ENCODE data around the gene PDGFRA.

PDGFRA gene

DNA sequence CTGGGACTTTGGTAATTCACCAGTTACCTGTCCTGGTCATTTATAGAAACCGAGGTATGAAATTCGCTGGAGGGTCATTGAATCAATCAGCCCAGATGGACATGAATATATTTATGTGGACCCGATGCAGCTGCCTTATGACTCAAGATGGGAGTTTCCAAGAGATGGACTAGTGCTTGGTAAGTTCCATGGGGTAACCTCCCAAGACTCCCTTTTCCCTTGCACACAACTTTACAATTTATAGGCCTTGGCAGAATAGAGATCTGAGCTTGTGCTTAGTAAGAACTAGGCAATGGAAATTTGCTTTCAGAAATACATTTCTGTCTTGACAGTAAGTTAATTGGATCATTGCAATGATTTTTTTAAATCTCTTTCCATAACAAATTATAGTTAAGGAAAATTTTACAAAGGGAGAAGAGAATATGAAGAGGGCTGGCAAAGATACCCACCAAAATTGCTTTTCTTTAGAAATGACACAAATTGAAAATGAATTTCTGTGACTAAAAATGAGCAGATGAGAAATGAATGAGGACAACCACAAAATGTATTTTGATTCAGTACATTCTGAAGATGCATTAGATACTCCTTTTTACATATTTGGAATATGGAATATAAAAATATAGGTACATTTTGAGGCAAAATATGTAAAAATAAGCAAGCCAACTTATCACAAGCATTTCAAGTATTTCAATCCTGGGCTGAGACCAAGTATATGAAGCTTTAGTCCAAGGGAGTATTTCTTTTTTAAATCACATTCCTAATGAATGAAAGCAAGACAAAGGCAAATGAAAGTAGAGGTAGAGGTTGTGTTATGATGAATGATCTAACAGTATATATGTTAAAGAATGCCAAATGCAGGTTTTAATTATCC lies 45.9 kb downstream of the PDGFRA start:
- Histone ChIP-seq H3K4me3 (ENCODE audit: low read depth, low read length) (no peak overlapping the region), H3K9me3 (ENCODE audit: control insufficient read depth, insufficient read depth, low read depth, low read length) (no peaks in the 10 kb centered on the region), H3K36me3 (ENCODE audit: control insufficient read depth in 2 of 2, insufficient read depth in 1 of 2, low read length in 2 of 2) (peaks cover 0 to 4% of the 10 kb centered on the region in 2 experiments; a peak in 1 of 3 replicates), H3K4me1 (ENCODE audit: control insufficient read depth, insufficient read depth, low read length) (no peaks in the 10 kb centered on the region), H3K27ac (ENCODE audit: extremely low read depth, low read depth, low read length) (no peak overlapping the region)
- ChIA-PET POLR2A (no interaction called here), CTCF (no interaction called here)
- TF ChIP-seq ZNF48 (tag by site-specific recombination; IDR thresholded peaks at IDR 0.05) (no peak), OVOL3 (tag by site-specific recombination; IDR thresholded peaks at IDR 0.05) (no peak), ZNF596 (tag by site-specific recombination; IDR thresholded peaks at IDR 0.05) (no peak), ZNF2 (tag by site-specific recombination; IDR thresholded peaks at IDR 0.05) (no peak), ZNF658 (tag by site-specific recombination; IDR thresholded peaks at IDR 0.05) (no peak), ZNF302 (tag by site-specific recombination; IDR thresholded peaks at IDR 0.05; ENCODE audit: low read depth) (no peak), ZFHX2 (tag by site-specific recombination; conservative IDR thresholded peaks at IDR 0.05) (no peak), ZNF76 (tag by site-specific recombination; IDR thresholded peaks at IDR 0.05; ENCODE audit: borderline replicate concordance, low read depth) (no peak), ZNF426 (tag by site-specific recombination; IDR thresholded peaks at IDR 0.05) (no peak)
- TF ChIP-seq, protein P1, sequence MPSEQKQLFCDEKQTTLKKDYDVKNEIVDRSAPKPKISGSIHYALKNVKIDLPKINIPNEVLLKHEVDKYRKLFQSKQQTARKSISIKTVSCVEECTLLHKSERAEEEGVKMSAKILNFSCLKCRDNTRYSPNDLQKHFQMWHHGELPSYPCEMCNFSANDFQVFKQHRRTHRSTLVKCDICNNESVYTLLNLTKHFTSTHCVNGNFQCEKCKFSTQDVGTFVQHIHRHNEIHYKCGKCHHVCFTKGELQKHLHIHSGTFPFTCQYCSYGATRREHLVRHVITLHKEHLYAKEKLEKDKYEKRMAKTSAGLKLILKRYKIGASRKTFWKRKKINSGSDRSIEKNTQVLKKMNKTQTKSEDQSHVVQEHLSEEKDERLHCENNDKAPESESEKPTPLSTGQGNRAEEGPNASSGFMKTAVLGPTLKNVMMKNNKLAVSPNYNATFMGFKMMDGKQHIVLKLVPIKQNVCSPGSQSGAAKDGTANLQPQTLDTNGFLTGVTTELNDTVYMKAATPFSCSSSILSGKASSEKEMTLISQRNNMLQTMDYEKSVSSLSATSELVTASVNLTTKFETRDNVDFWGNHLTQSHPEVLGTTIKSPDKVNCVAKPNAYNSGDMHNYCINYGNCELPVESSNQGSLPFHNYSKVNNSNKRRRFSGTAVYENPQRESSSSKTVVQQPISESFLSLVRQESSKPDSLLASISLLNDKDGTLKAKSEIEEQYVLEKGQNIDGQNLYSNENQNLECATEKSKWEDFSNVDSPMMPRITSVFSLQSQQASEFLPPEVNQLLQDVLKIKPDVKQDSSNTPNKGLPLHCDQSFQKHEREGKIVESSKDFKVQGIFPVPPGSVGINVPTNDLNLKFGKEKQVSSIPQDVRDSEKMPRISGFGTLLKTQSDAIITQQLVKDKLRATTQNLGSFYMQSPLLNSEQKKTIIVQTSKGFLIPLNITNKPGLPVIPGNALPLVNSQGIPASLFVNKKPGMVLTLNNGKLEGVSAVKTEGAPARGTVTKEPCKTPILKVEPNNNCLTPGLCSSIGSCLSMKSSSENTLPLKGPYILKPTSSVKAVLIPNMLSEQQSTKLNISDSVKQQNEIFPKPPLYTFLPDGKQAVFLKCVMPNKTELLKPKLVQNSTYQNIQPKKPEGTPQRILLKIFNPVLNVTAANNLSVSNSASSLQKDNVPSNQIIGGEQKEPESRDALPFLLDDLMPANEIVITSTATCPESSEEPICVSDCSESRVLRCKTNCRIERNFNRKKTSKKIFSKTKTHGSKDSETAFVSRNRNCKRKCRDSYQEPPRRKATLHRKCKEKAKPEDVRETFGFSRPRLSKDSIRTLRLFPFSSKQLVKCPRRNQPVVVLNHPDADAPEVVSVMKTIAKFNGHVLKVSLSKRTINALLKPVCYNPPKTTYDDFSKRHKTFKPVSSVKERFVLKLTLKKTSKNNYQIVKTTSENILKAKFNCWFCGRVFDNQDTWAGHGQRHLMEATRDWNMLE (tag by site-specific recombination; conservative IDR thresholded peaks at IDR 0.05; ENCODE audit: low read depth) = no peak
- TF ChIP-seq, protein P2, sequence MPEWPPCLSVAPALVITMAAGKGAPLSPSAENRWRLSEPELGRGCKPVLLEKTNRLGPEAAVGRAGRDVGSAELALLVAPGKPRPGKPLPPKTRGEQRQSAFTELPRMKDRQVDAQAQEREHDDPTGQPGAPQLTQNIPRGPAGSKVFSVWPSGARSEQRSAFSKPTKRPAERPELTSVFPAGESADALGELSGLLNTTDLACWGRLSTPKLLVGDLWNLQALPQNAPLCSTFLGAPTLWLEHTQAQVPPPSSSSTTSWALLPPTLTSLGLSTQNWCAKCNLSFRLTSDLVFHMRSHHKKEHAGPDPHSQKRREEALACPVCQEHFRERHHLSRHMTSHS (tag by site-specific recombination; IDR thresholded peaks at IDR 0.05) = no peak

DNA sequence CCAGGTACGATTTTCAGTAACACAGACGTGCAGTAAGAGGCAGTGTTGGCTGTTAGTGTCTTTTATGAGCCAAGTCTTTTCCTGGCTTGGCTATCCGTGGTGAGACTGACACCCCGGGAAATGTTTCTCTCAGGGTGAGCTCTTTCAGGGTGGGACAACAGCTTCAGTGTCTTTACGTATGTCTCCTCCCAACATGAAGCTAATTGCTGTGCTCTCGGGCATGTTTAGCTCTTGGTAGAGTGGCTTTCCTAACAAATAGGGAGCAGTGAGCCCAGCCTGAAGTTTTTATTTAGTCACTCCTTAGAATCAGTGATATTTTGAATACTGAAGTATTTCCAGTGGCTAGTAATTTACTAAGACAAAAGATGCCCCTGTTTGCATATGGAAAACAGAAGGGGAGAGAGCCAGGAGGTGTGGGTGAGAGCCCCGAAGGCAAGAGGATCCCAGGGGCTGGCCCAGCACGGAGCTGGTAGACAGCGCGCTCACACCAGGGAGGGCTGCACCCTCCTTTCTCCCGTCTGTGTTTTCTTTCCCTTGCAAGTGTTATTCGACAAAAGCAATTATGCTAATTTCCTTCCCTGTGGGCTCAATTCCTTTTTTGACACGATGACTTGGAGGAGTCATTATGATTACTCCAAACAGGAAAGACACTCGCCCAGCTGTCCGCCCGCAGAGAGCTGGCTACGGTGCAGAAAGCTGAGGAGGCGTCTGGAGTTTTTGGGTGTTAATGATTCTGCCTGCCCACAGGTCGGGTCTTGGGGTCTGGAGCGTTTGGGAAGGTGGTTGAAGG lies 47.7 kb downstream of the PDGFRA start:
- peaks cover 0 to 4% of the 10 kb centered on the region in 2 experiments; a peak in 1 of 3 replicates for H3K36me3 ChIP-seq (ENCODE audit: control insufficient read depth in 2 of 2, insufficient read depth in 1 of 2, low read length in 2 of 2)
- no peaks in the 10 kb centered on the region for H3K9me3 ChIP-seq (ENCODE audit: control insufficient read depth, insufficient read depth, low read depth, low read length)
- TF ChIP-seq EGR2 (tag by site-specific recombination; IDR thresholded peaks at IDR 0.05; ENCODE audit: low read depth) (peak; percentile 27; the same call in 1 of the 2 replicates), ZNF701 (tag by site-specific recombination; IDR thresholded peaks at IDR 0.05) (no peak)
- no peak overlapping the region for H3K4me3 ChIP-seq (ENCODE audit: low read depth, low read length)
- CTCF ChIA-PET = interaction anchor here (0.5 to 0.6 kb wide), 2 partner anchors 42 to 653 kb away, joined by 3 read pairs; no protein-coding TSS in a partner anchor
- H3K4me1 ChIP-seq (ENCODE audit: control insufficient read depth, insufficient read depth, low read length) = no peaks in the 10 kb centered on the region
- POLR2A ChIA-PET = no interaction called here
- H3K27ac ChIP-seq (ENCODE audit: extremely low read depth, low read depth, low read length) = no peak overlapping the region

GRCh38 chr4:54277691-54278090 lies 48.6 kb downstream of the PDGFRA start:
- ChIA-PET POLR2A (interaction anchor here (0.6 kb wide), 1 partner anchor 134 kb away, joined by 3 read pairs; no protein-coding TSS in a partner anchor), CTCF (interaction anchor here (0.6 kb wide), 1 partner anchor 654 kb away, joined by 3 read pairs; no protein-coding TSS in a partner anchor)
- Histone ChIP-seq H3K27ac (ENCODE audit: extremely low read depth, low read depth, low read length) (no peak overlapping the region), H3K4me1 (ENCODE audit: control insufficient read depth, insufficient read depth, low read length) (no peaks in the 10 kb centered on the region), H3K36me3 (ENCODE audit: control insufficient read depth in 2 of 2, insufficient read depth in 1 of 2, low read length in 2 of 2) (peaks cover 0 to 4% of the 10 kb centered on the region in 2 experiments; a peak in 1 of 3 replicates), H3K9me3 (ENCODE audit: control insufficient read depth, insufficient read depth, low read depth, low read length) (no peaks in the 10 kb centered on the region), H3K4me3 (ENCODE audit: low read depth, low read length) (no peak overlapping the region)
- no peak for TF ChIP-seq ZNF561 (tag by site-specific recombination; IDR thresholded peaks at IDR 0.05; ENCODE audit: borderline replicate concordance)

All from HEK293 (cell line).